GM19035 (cell line): ENCODE results near the gene SOX2.
A peak's percentile ranks its signal among the peaks of the same experiment; 100 is the strongest.

ENCODE experiments used
- ATAC-seq: cut with Tn5 transposase; IDR thresholded peaks from one replicate; pipeline ENCODE4 v1.9.1; 2021; ENCODE audit not compliant: unreplicated experiment

Gene SOX2

DNA sequence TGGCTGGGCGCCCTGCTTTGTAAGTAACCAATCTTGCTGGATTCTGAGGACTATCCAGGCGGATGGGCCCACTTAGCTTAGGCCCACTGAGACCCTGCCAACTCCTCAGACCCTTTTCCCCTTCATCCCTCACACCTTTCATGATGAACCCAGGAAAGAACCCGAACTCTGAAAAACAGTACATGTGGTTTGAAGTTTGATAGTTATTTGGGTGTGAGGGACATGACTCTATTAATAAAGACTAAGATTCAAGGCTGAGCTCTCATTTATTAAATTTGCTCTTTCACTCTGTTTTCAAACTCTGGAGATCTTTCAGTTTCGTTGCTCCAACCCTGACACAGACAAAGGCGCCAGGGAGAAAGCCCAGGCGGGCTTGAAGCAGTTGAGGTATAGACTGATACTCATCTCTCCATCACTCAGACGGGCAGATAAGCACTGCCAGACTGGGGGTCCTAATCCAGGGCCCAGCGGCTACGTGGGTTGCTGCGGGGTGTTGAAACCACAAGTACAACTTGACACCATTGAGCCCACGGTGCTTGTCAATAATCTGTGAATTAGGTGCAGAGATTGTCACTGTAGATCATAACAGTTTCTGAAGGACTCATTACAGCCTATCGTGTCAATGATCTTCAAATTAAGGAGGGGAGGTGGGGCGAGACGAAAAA is 7.2 kb upstream of the SOX2 start:
- no peak for ATAC-seq

DNA sequence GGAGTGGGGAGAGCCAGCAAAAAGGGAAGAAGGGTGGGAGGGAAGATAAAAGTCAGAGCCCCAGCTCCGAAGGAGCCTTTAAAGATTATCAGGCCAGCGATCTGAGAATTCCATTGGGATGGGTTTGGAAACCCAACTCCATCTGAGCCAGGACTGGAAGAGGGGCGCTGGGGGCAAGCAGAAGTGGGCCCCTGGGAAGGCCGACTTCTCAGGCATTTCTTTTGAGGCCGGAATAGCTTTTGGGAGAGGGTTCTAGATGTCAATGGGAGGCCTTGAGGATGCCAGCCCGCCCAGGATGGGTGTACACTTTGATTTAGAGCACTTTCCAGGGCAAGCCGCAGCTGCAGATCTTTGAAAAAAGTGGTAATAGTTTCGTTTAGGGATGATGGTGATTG is 6.6 kb upstream of the SOX2 start:
- ATAC-seq = no peak

- ATAC-seq = no peak
Measured at GRCh38 chr3:181707980-181708379, 3.7 kb upstream of the SOX2 start.

DNA sequence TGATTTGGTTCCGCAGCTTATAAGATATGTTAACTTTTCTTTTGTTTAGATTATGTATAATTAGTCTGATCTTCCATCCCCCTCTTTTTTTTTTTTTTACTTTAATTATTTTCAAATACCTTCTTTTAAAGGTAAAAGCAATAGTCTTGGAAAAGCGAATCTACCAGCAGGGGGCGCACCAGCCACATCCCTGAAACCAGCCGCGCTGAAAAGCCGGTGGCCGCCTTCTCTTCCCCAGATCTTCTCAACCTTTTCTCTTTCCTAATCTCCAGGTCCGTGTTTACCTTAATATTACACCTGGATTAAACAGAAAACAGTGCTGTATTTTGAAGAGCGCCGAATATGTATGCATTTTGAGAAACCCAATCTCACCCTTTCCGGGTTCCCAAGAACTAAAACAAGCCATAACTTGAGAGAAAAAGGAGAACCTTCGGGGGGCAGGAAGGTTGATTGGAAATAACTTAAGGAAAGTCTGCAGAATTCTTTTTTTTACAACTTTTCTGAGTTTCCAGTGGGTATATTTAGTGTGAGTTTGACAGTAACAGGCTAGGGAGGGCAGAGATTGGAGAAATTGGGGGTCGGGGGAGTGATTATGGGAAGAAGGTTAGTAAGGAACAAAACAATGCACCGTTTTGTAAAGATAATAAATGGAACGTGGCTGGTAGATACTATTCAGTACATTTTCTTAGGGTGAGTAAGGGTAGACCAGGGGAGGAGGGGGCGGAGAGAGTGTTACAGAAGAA is 2.0 kb upstream of the SOX2 start:
- peak; percentile 51 for ATAC-seq

- ATAC-seq = no peak
Measured at GRCh38 chr3:181710345-181711291, 1.1 kb upstream of the SOX2 start.

DNA sequence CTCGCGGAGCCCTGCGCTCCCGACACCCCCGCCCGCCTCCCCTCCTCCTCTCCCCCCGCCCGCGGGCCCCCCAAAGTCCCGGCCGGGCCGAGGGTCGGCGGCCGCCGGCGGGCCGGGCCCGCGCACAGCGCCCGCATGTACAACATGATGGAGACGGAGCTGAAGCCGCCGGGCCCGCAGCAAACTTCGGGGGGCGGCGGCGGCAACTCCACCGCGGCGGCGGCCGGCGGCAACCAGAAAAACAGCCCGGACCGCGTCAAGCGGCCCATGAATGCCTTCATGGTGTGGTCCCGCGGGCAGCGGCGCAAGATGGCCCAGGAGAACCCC is 464 bp downstream of the SOX2 start:
- ATAC-seq = no peak

DNA sequence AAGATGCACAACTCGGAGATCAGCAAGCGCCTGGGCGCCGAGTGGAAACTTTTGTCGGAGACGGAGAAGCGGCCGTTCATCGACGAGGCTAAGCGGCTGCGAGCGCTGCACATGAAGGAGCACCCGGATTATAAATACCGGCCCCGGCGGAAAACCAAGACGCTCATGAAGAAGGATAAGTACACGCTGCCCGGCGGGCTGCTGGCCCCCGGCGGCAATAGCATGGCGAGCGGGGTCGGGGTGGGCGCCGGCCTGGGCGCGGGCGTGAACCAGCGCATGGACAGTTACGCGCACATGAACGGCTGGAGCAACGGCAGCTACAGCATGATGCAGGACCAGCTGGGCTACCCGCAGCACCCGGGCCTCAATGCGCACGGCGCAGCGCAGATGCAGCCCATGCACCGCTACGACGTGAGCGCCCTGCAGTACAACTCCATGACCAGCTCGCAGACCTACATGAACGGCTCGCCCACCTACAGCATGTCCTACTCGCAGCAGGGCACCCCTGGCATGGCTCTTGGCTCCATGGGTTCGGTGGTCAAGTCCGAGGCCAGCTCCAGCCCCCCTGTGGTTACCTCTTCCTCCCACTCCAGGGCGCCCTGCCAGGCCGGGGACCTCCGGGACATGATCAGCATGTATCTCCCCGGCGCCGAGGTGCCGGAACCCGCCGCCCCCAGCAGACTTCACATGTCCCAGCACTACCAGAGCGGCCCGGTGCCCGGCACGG is 991 bp downstream of the SOX2 start:
- no peak for ATAC-seq

- no peak for ATAC-seq
Measured at GRCh38 chr3:181713280-181713647, 1.5 kb downstream of the SOX2 start.

GRCh38 chr3:181713676-181714612 is 2.2 kb downstream of the SOX2 start:
- ATAC-seq = no peak

DNA sequence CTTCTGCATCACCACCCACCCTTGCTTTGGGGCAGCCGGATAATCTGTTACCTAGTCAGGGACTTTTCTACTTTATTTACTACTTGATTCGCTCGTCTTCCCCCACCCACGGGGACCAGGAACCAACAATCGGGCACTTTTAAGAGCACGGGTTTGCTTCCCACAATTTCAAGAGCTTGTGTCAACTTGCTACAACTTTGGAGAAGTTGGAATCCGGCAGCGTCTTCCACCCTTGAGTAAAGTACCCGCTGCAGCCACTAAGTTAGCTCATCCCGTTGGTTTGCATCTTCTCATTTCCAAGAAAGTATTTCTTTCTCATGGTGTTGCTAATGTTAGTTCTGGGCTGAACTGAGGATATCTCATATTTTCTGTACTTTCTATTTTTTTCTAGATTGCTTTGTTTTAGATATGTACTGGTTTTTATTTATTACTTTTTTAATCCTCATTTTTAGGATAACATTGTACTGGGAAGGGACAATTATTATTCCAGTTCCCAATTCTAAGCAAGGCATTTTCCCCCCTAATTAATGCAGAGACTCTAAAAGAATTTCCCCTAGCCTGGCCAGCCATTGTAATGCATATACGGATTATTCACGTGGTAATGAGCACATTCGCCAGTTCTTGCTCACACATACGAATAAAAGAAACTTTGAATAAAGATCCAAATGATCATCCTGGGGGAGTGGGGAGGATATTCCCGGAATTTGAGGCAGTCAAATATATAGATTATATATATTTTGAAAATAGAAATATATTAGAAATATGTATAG is 4.0 kb downstream of the SOX2 start:
- ATAC-seq = no peak

- no peak for ATAC-seq
Measured at GRCh38 chr3:181716966-181717365, 5.2 kb downstream of the SOX2 start.

- ATAC-seq = no peak
Measured at GRCh38 chr3:181717549-181718171, 5.9 kb downstream of the SOX2 start.

- no peak for ATAC-seq
Measured at GRCh38 chr3:181718369-181718768, 6.6 kb downstream of the SOX2 start.

DNA sequence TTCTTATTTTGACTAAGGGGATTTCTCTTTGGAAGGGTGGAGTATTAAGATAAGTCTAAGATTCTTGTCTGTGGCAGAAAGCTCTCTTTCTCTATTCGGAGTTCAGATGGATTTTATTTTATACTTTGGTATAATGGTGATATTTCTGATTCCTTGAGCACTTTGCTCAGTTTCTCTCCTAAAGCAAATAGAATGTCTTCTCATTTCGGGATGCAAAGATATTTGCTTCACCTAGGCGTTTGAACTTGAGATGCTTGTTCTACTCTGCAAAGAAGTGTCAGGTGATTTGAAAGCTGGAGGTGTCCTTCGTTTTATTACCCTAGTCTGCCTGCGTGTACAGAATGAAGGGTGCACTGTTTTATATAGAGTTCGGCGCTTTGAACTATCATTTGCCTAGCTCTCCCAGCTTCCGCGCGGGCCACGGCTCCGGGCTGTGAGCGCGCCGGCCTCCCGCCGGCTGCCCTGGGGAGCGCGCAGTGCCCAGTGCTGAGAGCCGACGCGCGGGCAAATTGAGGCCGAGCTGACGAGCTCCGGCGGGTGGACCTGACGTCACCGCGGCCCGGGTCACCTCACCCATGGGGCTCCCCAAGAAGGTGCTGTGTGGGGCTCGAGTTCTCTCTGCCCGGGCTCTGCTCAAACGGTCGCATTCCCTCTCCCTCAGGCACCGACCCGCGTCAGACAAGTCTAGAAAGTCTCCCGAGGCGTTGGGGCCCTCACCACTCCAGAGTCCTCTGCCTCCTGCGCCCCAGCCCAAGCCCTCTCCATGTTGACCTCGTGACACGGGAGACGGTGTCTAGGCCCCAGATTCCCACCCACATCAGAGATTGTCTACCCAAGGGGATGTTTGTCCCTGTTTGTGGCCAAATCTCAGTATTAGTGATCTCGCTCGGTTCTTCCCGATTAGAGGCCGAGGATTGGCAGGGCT is 7.5 kb downstream of the SOX2 start:
- no peak for ATAC-seq

DNA sequence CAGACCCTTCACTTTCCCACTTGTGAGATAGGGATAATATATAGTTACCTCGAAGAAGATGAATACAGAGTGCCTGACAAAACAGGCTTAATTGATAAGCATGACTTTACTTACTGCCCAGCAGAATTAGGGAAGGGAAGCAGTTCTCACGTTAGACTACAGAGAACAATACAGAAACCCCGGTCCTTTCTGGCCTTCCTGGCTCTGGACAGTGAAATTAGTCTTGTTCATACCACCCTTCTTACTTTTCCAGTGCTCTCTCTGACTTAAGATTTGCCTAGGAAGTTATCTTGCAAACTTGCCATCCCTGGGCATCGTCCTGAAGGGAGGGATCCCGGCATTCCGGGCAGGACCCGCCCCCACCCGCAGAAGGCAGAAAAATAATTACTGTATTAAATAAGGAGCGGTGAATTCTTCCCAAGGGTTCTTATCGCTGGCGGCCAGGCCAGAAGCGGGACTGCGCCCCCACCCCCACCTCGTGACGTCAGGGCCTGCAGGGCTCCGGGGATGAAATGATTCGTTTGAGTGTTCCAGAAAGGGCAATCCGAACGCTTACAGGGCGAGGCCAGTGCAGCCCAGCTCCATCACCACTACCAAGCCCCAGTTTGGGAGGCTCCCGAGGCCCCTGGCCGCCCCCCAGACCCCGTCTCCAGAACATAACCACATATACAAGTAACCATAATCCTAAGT is 8.4 kb downstream of the SOX2 start:
- ATAC-seq = no peak

DNA sequence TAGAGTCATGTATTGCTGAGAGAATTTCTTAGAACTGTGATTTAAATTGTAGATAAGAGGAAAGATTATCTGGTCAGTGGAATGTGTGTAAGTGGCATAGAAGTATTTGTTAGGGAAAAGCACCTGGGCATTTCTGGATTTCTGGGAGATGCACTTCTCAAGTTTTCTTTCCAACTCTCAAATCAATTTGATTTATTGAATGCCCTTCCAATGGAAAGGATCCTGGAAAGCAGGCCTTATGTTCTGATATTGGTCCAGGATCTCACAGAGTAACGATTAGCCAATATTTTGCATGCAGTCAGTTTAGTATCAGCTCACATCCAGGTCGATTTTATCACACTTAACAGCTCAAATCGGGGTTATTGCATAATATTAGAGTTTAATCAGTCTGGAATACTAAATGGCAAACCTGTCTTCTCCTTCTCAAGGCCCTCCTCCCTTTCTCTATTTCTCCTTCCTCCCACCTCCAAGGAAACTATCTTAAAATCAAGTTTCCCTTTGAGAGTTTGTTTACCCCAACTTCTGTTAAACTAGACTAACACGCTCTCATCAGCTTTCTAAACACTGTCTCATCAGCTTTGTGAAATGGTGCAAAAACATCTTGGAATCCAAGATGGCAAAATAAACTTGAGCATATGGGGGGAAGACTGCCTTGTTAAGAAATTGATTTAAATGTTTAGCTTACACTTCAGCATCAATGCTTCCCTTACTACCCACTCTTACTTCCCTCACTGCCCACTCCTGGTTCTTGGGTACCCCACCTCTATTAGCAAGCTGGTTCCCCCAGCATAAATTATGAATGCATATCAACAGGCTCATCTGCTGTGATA is 9.5 kb downstream of the SOX2 start:
- no peak for ATAC-seq
